ENCODE data around the gene KIAA1671.

The KIAA1671 gene

DNA sequence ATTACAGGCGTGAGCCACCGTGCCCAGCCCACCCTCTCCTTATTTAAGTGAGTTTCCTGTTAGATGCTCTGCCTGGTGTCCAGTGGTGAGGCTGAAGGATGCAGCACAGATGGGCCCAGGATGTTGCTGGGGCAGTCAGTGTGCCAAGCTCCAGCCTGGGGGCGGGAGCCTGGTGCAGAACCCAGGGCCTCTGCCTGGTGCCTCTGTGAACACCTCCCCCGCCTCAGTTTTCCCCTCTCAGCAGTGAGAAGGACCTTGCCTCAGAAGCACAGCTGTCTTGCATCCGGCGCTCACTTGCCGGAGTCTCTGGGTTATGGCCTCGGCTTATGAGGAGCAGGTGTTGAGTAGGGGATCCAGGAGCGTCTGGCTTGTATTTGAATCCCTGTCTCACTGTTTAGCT lies 116.2 kb downstream of the KIAA1671 start:
- DNase-seq (ENCODE audit: low read depth) = no peak

DNA sequence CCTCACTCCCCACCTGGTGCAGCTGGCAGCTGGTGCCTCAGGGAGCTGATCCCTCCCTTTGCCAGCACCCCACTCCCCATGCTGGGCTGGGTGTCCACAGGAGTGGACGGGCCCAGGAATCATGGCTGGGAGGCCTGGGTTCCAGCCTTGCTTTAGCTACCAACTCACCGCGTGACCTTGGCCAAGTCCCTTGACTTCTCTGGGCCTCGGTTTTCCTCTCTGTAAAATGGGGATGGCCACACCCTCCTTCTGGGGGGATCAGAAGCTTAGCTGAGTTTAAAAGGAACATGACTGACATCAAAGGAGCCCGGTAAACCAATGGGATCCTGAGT lies 116.9 kb downstream of the KIAA1671 start:
- no peak for DNase-seq (ENCODE audit: low read depth)

DNA sequence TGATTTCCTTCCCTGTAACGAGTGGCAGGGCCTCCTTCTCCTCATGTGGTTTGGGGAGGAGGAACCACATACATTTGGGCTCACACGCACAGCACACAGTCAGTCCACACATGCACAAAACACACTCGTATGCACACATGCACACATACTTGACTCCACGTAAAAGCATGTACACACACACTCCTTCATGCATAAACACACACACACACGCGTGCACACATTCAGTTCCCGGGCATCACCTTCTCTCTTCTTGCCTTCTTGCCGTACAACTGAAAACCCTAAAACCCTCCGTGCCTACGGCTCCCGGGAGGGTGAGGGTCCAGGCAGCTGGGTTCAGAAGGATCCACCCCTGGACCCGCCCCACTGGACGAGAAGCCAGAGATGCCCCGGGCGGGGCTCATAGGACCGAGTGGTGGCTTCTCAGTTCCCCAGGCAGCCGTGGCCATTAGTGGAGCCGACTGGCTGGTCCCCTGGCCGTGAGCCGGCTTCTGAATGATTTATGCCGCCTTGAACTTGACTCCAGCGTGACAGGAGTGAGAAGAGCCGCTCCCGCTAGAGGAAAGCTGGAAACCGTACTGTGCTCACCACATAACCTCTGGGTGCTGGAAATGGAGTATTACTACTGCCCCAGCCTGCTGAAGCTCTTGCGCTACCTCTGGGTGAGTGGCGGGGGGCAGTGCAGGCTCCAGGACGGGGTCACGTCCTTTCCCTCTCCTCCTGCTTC lies 117.4 kb downstream of the KIAA1671 start:
- DNase-seq (ENCODE audit: low read depth) = no peak

DNA sequence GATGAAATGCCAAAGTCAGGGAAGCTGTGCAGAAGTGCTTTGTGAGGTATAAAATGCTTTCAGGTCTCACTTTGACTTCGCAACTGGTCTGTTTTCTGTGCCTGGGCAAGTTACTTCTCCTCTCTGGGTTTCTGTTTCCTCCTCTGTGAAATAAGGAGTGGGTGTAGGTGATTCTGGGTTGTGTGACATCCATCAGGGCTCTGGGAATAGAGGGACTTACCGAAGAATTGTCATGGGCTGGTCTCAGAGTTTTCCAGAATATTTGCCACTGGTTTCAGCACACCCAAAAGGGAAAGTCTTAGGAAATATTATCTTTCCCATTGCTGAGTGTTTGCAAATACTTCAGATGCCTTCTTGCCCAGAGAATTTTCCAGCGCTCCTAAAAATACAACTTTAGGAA lies 118.4 kb downstream of the KIAA1671 start:
- no peak for DNase-seq (ENCODE audit: low read depth)

DNA sequence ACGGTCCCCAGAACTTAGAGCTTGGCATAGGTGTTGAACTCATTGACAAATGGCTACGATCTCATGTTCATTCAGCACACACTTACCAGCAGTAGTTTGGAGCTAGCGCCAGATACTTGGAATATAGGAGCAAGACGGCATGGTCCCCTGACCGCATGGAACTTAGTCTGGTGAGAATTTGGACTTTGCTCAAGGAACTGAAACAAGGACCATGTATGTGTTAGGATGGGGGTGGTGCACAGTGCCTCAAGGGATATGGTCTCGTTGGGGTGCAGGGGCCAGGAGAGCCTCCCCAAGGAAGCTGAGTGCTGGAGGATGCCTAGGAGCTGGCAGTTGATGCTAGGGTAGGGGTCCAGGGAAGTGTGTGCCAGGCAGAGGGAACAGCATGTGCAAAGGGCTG lies 119.2 kb downstream of the KIAA1671 start:
- DNase-seq (ENCODE audit: low read depth) = no peak

DNA sequence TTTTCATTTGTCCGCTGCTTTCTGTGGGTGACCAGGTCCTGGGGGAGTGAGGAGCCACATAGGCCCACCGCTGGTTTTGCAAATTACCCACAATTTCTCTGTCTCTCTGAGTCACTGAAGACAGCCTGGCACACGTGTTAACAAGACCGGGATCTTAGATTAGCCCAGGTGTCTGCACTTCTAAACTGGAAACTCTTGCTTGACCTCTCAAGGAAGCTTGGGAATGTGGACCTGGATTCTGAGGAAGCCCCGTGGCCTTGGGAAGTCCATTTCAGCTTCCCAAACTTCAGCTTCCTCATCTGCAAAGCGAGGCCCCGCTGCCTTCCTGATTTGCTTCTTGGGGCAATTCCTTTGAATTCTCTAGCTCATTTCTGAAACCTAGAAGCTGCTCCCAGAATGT lies 119.9 kb downstream of the KIAA1671 start:
- no peak for DNase-seq (ENCODE audit: low read depth)

DNA sequence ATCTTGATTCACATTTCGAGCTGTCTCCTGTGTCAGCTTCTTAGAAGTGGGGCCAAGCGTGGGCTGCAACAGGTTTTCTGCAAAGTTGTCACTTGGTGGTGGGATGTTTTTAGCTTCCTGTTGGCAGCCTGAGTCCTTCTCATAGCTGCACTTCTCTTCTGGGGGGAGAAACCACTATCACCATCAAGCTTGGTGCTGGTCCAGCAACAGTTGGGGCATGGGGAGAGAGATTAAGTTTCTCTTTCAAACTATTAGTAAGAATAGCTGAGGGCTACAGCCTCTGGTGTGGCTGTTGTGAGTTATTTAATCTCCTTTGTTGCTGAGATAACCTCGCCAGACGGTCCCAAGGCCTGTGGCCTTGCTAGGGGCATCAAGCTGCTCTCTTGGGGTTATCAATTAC lies 123.8 kb downstream of the KIAA1671 start:
- DNase-seq (ENCODE audit: low read depth) = no peak

DNA sequence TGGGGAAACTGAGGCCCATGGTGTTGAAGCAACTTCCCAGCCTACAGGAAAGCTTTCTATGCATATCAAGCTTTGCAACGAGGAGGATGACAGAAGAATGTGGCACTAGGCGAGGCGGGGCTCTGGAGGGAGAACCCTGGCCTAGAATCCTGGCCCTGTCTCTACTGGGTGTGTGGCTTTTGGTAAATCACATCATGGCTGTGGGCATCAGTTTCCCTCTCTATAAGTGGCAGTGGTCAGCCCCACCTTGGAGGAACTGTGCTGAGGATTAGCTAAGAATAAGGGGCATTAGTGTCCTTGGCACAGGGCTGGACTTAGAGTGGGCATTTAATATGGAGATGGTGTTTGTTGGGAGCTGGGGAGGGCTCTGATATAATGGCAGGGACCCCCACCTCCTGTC lies 124.5 kb downstream of the KIAA1671 start:
- DNase-seq (ENCODE audit: low read depth) = no peak

DNA sequence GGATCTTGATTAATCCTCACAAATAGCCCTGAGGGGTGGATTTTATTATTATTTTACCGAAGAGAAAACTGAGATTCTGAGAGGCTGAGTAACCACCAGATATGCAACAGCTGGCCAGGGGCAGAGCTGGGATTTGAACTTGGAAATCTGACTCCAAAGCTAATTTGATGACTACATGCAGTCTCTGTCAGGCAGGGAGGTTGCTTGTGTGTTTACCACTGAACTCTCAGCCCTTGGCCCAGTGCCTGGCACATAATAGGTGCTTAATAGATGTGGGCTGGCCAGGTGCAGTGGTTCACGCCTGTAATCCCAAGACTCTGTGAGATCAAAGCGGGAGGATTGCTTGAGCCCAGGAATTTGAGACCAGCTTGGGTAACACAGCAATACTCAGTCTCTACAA lies 125.4 kb downstream of the KIAA1671 start:
- DNase-seq (ENCODE audit: low read depth) = no peak

DNA sequence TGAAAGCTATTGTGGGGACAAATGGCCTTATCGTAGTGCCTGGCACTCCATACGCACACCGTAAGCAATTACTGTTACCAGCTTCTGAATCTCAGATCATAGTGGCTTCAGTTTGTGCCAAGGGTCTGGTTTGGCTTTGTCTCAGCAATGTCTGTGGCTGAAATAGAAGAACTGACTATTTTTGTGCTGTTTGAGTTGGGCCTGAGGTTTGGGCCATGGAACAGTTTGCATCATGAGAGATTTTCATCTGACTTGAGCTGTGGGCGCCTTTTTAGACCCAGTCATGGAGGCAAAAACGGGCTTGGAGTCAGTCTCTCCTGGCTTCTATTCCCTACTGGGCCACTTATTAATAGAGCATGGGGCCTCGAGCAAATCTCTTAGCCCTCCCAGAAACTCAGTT lies 126.1 kb downstream of the KIAA1671 start:
- DNase-seq (ENCODE audit: low read depth) = no peak

DNA sequence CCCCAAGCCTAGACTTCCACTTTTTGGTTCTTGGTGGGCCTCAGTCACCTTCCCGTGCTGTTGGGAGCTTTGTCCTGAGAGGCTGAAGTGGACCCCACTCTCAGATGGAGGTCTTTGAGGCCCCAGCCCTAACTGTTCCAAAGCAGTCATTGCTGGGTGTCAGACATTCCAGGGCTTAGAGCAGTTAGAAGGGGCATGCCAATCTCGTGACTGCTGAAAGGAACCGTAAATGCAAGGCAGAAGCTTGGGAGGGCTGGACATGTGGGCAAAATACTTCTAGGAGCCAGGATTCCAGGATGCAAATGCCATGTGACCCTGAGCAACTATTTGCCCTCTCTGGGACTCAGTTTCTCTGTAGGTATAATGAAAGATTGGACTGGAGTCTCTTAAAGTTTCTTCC lies 128.3 kb downstream of the KIAA1671 start:
- no peak for DNase-seq (ENCODE audit: low read depth)

DNA sequence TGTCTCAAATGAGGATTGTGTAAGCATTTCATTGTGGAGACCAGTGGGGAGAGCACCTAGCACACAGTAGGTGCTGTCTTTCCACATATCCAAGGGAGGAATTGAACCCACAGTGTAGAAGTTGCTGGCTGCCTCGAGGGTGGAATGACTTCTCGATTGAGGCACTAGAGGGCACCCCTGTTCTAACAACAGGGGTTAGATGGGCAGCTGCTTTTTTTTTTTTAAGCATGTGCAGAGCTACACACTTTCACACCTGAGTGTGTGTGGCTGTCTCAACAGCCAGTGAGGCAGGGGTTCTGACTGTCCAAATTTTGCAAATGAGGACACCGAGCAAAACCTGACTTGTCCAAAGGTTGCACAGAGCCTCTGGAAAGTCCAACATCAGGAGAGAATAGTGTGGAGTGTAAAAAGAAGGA lies 128.9 kb downstream of the KIAA1671 start:
- DNase-seq (ENCODE audit: low read depth) = peak; percentile 36

DNA sequence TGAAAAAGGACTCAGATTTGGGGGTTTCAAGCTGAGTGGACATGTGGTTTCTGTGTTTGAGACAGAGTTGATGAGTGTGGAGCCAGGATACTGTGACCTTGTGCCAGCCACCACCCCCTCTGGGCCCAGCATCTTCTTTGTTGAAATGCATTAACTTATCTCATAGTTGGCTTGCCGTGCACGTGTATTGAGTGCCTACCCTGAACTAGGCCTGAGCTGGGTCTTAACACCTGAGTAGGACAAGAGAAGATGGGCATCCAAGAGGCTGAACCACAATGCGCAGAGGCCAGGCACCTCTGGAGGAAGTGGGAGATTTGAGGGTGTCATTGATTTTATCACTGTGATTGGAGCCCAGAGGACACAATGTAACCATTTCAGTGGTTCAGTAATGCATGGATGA lies 129.6 kb downstream of the KIAA1671 start:
- no peak for DNase-seq (ENCODE audit: low read depth)

DNA sequence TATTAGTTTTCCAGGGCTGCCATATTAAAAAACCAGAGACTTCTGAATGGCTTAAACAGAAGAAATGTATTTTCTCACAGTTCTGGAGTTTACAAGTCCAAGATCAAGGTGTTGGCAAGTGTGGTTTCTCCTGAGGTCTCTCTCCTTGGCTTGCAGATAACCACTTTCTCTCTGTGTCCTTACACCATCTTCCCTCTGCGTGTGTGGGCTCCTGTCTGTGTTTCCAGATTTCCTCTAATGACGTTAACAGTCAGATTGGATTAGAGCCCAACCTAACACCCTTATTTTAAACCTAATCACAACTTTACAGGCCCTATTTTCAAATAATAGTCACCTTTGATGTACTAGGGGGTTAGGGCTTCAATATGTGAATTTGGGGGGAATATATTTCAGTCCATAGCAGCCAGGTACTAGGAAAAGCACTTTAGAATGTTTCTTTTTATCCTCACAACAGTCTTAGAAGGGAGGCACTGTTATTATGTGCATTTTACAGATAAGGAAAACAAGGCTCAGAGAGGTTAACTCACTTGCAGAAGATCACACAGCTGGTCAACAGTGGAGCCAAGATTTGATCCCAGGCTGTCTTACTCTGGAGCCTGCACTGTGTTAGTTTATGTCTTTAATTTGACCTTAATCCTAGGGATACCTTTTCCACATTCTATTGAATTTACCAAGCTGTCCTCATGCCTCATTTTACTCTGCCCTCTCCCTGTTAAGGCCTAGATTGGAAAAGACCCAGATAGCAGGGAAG lies 130.7 kb downstream of the KIAA1671 start:
- no peak for DNase-seq (ENCODE audit: low read depth)

DNA sequence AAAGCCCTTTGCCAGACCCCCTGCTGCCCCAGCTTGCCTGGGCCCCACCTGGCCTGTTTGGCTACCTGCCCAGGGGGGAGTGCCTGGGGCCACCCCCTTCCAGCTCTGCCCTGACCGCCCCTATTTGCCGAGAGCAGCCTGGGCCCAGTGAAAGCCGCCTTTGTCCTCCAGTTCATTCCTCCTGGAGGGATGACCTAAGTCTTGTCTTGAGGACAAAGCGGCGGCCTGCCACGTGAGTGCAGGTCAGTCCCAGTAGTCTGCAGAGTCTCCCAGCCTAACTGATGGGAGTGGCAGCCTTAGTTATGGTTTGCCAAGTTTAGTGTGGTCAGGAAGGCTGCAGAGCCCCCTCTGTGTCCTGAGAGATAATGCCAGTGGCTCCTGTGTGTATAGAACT lies 131.3 kb downstream of the KIAA1671 start:
- no peak for DNase-seq (ENCODE audit: low read depth)

DNA sequence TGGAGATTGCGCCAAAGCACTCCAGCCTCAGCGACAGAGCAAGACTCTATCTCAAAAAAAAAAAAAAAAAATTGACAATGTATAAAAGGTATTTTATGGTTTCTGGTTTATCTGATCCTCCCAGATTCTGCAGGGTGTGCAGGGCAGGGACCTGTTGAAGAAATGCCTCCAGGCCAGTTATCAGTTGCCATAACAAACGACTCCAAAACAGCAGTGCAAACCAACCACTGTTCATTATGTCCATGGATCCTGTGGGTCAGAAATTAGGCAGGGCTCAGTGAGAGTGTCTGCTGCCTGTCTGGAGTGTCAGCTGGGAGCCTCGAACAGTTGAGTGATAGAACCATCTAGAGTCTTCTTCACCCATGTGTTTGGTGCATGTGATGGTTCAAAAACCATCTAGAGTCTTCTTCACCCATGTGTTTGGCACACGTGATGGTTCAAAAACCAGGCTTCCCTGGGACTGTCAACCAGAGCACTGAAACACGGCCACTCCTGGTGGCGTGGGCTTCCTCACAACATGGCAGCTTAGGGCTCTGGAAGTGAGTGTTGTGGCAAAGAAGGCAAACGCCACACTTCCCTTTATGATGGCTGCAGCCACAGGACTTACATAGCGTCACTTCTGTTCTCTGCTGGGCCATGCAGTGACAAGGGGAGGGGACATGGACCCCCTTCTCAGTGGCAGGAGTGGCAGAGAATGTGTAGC lies 132.0 kb downstream of the KIAA1671 start:
- no peak for DNase-seq (ENCODE audit: low read depth)

DNA sequence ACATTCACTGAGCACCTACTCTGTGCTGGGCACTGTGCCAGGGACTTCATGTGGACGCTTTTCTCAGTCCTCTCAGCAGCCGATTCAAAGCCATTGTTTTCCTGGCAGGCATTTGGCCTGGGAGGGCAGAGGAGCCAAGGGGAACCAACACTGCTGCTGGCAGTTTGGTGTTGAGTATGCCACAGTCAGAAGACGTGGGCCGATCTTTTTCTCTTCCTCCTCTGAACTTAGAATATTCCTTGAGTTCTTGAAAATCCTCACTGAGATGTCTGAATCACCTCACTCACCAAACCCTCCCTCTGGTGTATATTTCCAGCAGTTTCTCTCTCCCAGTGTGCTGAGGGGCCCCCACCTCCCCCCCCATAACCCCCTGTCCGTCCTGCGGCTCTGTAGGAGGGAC lies 132.6 kb downstream of the KIAA1671 start:
- DNase-seq (ENCODE audit: low read depth) = no peak

DNA sequence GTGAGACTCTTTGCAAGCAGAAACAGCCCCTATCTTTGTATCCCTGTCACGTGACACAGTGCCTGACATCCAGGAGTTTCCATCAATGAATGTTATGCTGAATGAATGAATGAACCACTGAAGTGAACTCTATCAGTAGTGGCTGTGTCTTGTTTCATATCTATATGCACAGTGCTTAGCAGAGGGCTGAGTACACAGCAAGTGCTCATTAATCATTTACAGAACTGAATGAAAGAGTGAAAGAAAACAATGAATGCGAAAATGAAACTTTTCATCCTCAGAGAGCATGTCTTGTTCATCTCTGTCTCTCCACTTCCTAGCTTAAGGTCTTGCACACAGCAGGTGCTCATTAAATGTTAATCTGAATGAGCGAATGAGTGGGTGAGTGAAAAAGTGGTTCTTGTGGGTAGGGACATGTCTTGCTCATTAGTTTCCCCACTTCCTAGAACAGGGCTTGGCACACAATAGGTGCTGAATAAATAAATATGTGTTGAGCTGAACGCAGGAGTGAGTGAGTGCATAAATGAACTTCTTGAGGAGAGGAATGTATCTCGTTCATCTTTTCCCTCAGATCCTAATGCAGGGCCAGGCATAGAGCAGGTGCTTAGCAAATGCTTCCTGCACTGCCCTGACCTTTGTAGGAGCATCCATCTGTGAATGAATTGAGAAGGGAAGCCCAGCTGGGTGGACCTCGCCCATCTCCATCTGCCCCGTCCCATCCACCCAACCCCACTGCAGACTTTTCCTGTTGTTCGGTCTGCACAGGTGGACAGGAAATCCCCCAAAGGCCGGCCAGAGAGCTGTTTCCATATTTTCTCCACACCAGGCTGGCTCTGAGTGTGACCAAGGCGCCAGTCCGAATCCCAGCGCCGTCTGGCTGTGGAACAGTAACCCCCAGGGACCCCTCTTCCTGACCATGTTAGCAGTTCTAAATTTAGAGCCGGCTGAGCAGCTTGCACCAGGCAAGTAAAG lies 133.7 kb downstream of the KIAA1671 start:
- no peak for DNase-seq (ENCODE audit: low read depth)

DNA sequence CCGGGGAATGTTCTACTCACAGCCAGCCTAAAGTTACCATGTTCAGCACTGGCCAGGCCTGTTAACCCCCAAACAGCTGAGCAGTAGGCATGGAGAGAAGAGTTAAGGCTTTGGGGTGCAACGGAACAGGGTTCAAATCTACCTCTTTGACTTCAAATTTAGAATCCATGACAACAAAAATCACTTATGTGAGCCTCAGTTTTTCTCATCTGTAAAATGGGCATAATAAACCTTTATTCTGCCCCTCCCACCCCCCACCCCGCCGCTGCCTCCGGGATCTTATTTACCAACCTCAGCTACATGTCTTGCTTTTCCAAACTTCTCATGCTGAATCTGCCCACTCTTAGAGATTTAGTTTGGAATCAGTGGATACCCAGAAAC lies 134.4 kb downstream of the KIAA1671 start:
- no peak for DNase-seq (ENCODE audit: low read depth)

DNA sequence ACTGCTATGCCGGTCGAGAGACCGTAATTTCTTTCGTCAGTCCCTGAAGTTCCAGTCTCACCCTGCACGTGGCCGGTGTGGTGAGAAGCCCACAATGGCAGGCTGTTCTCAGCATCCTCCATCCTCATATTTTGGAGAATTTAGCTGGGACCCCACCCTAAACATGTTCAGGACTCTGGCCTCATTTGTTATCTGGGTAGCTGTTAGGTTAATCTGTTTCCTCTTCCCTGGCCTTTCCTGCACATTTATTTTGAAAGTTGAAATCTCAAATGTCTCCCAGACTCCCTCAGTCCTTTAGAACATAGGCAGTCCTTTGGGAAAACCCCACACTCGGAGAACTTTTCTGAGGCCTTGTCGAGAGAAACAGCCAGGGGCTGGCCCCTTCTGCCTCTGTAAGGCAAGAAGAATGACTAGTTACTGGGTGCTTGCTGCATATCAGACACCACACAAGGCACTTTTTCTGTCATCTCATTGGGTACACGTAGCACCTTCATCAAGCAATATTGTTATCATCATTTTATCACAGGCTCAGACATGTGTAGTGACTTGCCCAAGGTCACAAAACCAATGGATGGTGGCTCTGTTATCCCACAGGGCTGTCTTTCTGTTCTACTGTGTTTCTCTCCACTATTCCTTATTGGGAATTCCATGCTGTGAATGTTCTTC lies 137.8 kb downstream of the KIAA1671 start:
- no peak for DNase-seq (ENCODE audit: low read depth)

DNA sequence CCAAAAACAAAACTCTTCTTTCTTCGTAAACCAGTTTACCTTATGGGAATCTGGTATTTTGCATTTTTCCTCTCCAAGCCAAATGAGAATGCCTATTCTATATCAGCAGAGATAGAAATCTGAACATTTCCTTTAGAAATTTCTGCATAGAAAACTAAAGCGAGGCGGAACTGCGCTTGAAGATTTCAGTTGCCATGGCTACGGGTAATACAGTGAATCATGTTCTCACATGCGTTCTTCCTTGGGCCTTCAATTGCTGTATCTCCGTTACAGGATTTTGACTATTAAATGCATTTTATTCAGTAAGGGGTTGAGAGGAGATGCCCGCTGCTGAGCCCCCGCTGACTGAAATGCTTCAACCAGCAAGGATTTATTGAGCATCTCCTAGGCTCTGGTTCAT lies 138.9 kb downstream of the KIAA1671 start:
- no peak for DNase-seq (ENCODE audit: low read depth)

DNA sequence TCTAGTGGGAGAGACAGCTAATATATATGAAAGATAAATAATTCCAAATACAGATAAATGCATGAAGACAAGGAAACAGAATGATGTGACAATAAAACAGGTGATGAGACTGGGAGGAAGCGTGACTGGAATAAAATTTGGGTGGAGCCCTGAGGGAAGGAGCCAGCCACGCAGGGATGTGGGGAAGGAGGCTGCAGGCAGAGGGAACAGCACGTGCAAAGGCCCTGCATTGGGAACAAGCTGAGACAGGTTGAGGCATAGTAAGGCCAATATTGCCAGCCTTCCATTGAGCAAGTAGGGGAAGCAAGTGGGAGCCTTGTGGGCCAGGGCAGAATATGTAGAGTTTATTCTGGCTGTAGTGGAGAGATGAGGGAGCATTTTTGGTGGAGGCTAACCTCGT lies 139.6 kb downstream of the KIAA1671 start:
- no peak for DNase-seq (ENCODE audit: low read depth)

Data from iris pigment epithelial cell (primary cell).